HL-60 (cell line): Measurements from ENCODE around the gene SLC25A29.

Experiments used
- DNase-seq, 2 experiments: peaks; one replicate each; pipeline ENCODE4 v3.0.0-alpha.2; 2010 to 2020; ENCODE audit warnings: low read depth in 1 of 2, low spot score in 1 of 2
- H3K27ac ChIP-seq: fragments of 250-450 bp; sonication (Bioruptor Pico); replicated peaks from 2 replicates; pipeline ENCODE4 v1.5.1; 2020; ENCODE audit warnings: mild to moderate bottlenecking, moderate library complexity
- H3K27me3 ChIP-seq: fragments of 250-450 bp; sonication (Bioruptor Pico); 2 replicates; pipeline ENCODE4 v1.5.1; 2021; ENCODE audit warnings: mild to moderate bottlenecking, moderate library complexity; ENCODE audit not compliant: insufficient read depth, poor library complexity, severe bottlenecking
- H3K4me3 ChIP-seq: replicated peaks from 2 replicates; pipeline ENCODE4 v1.5.1; 2011; ENCODE audit warnings: mild to moderate bottlenecking, control low read depth, low read length; ENCODE audit not compliant: insufficient read depth
- GABPA ChIP-seq: IDR thresholded peaks from 2 replicates; pipeline ENCODE4 v1.6.1; 2012; ENCODE audit warnings: low read depth
- POLR2AphosphoS5 ChIP-seq: IDR thresholded peaks from 2 replicates; pipeline ENCODE4 v1.6.1; 2012; ENCODE audit warnings: low read depth
- SPI1 ChIP-seq: IDR thresholded peaks from 2 replicates; pipeline ENCODE4 v1.6.1; 2012; ENCODE audit warnings: low read depth, mild to moderate bottlenecking, borderline replicate concordance
- TF ChIP-seq, protein P1 (sequence below): IDR thresholded peaks from 2 replicates; pipeline ENCODE4 v1.6.1; 2012; ENCODE audit warnings: low read depth; ENCODE audit not compliant: insufficient replicate concordance
- TF ChIP-seq, protein P2 (sequence below): IDR thresholded peaks from one replicate; pipeline ENCODE4 v1.5.1; 2011; ENCODE audit warnings: low read length, control low read depth, inconsistent platforms; ENCODE audit not compliant: insufficient read depth

Gene SLC25A29

DNA sequence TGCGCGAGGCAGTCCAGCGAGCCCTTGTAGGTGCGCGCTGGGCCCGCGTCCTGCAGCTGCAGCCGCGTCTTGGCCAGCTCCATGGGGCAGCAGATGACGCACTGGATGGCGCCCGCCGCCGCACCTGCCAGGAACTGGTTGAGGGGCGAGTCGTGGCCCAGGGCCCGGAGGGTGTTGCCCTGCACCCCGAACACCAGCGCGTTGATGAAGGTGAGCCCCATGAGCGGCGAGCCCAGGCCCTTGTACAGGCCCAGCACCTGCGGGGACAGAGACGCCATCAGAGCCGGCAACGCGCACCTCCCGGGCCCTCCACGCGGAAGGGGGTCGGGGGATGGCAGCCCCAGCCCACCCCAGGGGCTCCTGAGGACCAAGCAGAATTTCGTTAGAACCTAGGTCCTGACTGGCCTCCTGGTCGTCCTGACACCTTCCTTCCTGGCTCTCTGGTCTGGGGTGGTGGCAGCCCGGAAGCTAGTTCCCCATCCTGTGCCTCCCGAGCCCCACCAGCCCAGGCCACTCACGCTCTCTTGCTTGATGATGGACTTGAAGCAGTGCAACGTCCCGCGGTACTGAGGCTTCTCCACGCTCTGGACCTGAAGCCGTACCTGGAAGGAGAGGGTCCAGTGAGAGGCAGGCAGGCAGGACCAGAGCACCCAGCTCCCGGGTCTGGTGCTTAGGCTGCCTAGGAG, 13.3 kb downstream of the SLC25A29 start:
- DNase-seq = no peak
- H3K4me3 ChIP-seq = no peak overlapping the region
- no peaks in the 10 kb centered on the region for H3K27me3 ChIP-seq
- TF ChIP-seq, protein P1, sequence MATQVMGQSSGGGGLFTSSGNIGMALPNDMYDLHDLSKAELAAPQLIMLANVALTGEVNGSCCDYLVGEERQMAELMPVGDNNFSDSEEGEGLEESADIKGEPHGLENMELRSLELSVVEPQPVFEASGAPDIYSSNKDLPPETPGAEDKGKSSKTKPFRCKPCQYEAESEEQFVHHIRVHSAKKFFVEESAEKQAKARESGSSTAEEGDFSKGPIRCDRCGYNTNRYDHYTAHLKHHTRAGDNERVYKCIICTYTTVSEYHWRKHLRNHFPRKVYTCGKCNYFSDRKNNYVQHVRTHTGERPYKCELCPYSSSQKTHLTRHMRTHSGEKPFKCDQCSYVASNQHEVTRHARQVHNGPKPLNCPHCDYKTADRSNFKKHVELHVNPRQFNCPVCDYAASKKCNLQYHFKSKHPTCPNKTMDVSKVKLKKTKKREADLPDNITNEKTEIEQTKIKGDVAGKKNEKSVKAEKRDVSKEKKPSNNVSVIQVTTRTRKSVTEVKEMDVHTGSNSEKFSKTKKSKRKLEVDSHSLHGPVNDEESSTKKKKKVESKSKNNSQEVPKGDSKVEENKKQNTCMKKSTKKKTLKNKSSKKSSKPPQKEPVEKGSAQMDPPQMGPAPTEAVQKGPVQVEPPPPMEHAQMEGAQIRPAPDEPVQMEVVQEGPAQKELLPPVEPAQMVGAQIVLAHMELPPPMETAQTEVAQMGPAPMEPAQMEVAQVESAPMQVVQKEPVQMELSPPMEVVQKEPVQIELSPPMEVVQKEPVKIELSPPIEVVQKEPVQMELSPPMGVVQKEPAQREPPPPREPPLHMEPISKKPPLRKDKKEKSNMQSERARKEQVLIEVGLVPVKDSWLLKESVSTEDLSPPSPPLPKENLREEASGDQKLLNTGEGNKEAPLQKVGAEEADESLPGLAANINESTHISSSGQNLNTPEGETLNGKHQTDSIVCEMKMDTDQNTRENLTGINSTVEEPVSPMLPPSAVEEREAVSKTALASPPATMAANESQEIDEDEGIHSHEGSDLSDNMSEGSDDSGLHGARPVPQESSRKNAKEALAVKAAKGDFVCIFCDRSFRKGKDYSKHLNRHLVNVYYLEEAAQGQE = no peak
- no peak overlapping the region for H3K27ac ChIP-seq

DNA sequence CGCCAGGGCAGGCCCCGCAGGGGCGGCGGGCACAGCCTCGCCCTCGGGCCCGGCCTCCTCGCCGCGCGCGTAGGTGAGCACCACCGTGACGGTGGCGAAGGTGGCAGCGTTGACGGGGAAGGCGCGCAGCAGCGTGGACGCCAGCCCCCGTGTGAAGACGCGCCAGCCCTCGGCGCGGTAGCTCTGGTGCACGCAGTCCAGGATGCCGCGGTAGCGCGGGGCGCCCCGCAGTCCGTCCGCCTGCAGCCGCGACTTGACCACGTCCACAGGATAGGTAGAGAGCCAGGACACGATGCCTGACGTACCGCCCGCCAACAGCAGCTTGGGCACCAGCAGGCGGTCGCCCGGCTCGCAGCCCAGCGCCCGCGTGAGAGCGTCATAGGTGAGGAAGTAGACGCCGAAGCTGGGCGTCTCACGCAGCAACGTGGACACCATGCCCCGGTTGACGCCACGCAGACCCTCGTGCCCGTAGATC, 13.9 kb downstream of the SLC25A29 start:
- TF ChIP-seq GABPA (no peak), POLR2AphosphoS5 (no peak), SPI1 (no peak)
- TF ChIP-seq, protein P1 = no peak
- TF ChIP-seq, protein P2, sequence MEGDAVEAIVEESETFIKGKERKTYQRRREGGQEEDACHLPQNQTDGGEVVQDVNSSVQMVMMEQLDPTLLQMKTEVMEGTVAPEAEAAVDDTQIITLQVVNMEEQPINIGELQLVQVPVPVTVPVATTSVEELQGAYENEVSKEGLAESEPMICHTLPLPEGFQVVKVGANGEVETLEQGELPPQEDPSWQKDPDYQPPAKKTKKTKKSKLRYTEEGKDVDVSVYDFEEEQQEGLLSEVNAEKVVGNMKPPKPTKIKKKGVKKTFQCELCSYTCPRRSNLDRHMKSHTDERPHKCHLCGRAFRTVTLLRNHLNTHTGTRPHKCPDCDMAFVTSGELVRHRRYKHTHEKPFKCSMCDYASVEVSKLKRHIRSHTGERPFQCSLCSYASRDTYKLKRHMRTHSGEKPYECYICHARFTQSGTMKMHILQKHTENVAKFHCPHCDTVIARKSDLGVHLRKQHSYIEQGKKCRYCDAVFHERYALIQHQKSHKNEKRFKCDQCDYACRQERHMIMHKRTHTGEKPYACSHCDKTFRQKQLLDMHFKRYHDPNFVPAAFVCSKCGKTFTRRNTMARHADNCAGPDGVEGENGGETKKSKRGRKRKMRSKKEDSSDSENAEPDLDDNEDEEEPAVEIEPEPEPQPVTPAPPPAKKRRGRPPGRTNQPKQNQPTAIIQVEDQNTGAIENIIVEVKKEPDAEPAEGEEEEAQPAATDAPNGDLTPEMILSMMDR = no peak
- no peak for DNase-seq
- no peaks in the 10 kb centered on the region for H3K27me3 ChIP-seq

DNA sequence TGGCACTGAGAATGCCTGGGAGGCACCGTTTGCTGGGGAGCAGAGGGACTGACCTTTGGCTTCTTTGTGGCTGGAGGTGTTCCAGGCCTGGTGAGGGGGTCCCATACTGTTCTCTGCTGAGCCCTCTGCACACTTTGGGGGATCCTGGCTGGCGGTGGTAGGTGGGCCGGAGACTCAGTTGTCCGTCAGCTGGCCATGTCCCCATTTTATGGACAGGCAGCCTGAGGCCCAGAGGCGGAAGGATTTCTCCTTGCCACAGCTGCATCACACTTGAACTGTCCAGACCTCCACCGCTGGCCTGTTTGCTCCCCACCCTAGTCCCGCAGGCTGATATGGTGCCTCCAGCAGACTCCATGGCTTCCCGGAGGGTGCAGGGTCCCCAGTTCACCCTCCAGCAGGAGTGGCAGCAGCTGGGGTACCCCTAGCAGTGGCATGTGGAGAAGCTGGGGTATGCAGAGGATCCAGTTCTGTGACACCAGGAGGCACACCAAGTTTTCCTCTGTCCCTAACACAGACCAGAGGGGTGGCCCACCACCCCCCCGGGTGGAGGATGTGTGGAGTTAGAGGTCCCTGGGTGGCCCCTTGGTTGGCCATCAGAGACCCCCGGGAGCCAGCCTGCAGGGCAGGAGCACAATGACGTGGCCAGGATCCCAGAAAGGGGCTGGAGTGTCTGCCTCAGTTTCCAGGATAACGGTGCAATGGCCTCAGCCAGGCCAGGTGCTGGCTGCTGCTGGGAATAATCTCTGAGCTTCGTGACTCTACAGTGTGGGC, 14.8 kb downstream of the SLC25A29 start:
- no peaks in the 10 kb centered on the region for H3K27me3 ChIP-seq
- TF ChIP-seq POLR2AphosphoS5 (no peak), SPI1 (no peak), GABPA (no peak)
- TF ChIP-seq, protein P2 = no peak
- TF ChIP-seq, protein P1 = no peak
- DNase-seq = no peak
- H3K27ac ChIP-seq = no peak overlapping the region
- H3K4me3 ChIP-seq = no peak overlapping the region

More for the DNA sequence above, 13.9 kb downstream of the SLC25A29 start:
- H3K4me3 ChIP-seq = no peak overlapping the region
- H3K27ac ChIP-seq = no peak overlapping the region
